Astrocyte (in vitro differentiated cells and primary cell): ENCODE data around the gene EIF3F. TPM values are rescaled to one million over a fixed set of nuclear protein-coding genes. Genes with fewer than 3 reads are reported as not detected.

ENCODE experiments used
- DNase-seq: peaks from one replicate; pipeline ENCODE4 v3.0.0-alpha.2; 2010; ENCODE audit warnings: low read depth
- FAIRE-seq: peaks from 2 replicates; lab custom pipeline; 2011; peaks lifted over from hg19 to GRCh38; lab: Jason Lieb, UNC
- H2AFZ ChIP-seq: 2 replicates; pipeline ENCODE4 v1.6.0; 2012; ENCODE audit warnings: low read depth, low read length, inconsistent platforms
- H3K27ac ChIP-seq: 2 replicates; pipeline ENCODE4 v1.5.1; 2011; ENCODE audit warnings: low read depth, low read length, inconsistent platforms
- H3K27me3 ChIP-seq: 2 replicates; pipeline ENCODE4 v1.6.0; 2011; ENCODE audit warnings: low read length, inconsistent platforms; ENCODE audit not compliant: insufficient read depth
- H3K36me3 ChIP-seq: 2 replicates; pipeline ENCODE4 v1.5.1; 2011; ENCODE audit warnings: low read length, inconsistent platforms; ENCODE audit not compliant: insufficient read depth
- H3K4me1 ChIP-seq: 2 replicates; pipeline ENCODE4 v1.5.1; 2011; ENCODE audit warnings: low read length, inconsistent platforms; ENCODE audit not compliant: insufficient read depth
- H3K4me2 ChIP-seq: 2 replicates; pipeline ENCODE4 v1.6.0; 2012; ENCODE audit warnings: low read length, inconsistent platforms
- H3K4me3 ChIP-seq: 2 replicates; pipeline ENCODE4 v1.5.1; 2011; ENCODE audit warnings: low read depth, mild to moderate bottlenecking, low read length, inconsistent platforms; ENCODE audit not compliant: insufficient read depth
- H3K79me2 ChIP-seq: 2 replicates; pipeline ENCODE4 v1.6.0; 2012; ENCODE audit warnings: mild to moderate bottlenecking, low read length, inconsistent platforms; ENCODE audit not compliant: insufficient read depth
- H3K9ac ChIP-seq: 2 replicates; pipeline ENCODE4 v1.6.0; 2012; ENCODE audit warnings: mild to moderate bottlenecking, low read length, inconsistent platforms
- H3K9me3 ChIP-seq: 2 replicates; pipeline ENCODE4 v1.5.1; 2012; ENCODE audit warnings: low read depth, mild to moderate bottlenecking, low read length, inconsistent platforms; ENCODE audit not compliant: insufficient read depth
- H4K20me1 ChIP-seq: 2 replicates; pipeline ENCODE4 v1.6.0; 2012; ENCODE audit warnings: low read length, inconsistent platforms; ENCODE audit not compliant: insufficient read depth
- H3K27ac Mint-ChIP-seq: one replicate; pipeline ENCODE4 v1.8.0; 2021; ENCODE audit warnings: mild to moderate bottlenecking, mixed read lengths; ENCODE audit not compliant: unreplicated experiment
- H3K27me3 Mint-ChIP-seq: one replicate; pipeline ENCODE4 v1.8.0; 2021; ENCODE audit warnings: low read depth, mixed read lengths; ENCODE audit not compliant: unreplicated experiment
- H3K36me3 Mint-ChIP-seq: one replicate; pipeline ENCODE4 v1.8.0; 2021; ENCODE audit warnings: low read depth, mixed read lengths; ENCODE audit not compliant: unreplicated experiment
- H3K4me1 Mint-ChIP-seq: one replicate; pipeline ENCODE4 v1.8.0; 2021; ENCODE audit warnings: low read depth, mixed read lengths; ENCODE audit not compliant: unreplicated experiment
- H3K4me3 Mint-ChIP-seq: one replicate; pipeline ENCODE4 v1.8.0; 2021; ENCODE audit warnings: mild to moderate bottlenecking, moderate library complexity, mixed read lengths; ENCODE audit not compliant: unreplicated experiment
- H3K9me3 Mint-ChIP-seq: one replicate; pipeline ENCODE4 v1.8.0; 2021; ENCODE audit warnings: mild to moderate bottlenecking, mixed read lengths; ENCODE audit not compliant: unreplicated experiment
- EZH2 ChIP-seq: IDR thresholded peaks from 2 replicates; pipeline ENCODE4 v1.6.1; 2012; ENCODE audit warnings: mild to moderate bottlenecking, low read length, inconsistent platforms; ENCODE audit not compliant: insufficient read depth
- total RNA-seq: library from RNA; stranded (reverse); gene quantifications from 2 replicates; pipeline ENCODE4 v1.2.1, GENCODE V29; 2021
- TF ChIP-seq, protein P1 (sequence below): IDR thresholded peaks from 2 replicates; pipeline ENCODE4 v1.5.1; 2011; ENCODE audit warnings: low read depth, mild to moderate bottlenecking, inconsistent platforms, low read length, moderate library complexity; ENCODE audit not compliant: insufficient read depth

EIF3F gene
- total RNA-seq, 1 donor from 2014 or later, result 260 TPM

- no peaks in the 10 kb centered on the region for H3K9me3 ChIP-seq
- DNase-seq (peak; percentile 84), FAIRE-seq (peak; percentile 98)
- peaks cover 24% of the 10 kb centered on the region for H3K27me3 Mint-ChIP-seq
- H3K4me3 Mint-ChIP-seq, result no peak overlapping the region
- H3K27ac Mint-ChIP-seq, result peak overlapping the region; percentile 42
- peaks cover 3% of the 10 kb centered on the region for H3K4me1 Mint-ChIP-seq
- no peaks in the 10 kb centered on the region for H3K36me3 ChIP-seq
- peaks cover 4% of the 10 kb centered on the region for H3K27me3 ChIP-seq
- no peak overlapping the region for H3K9ac ChIP-seq
- peaks cover 3% of the 10 kb centered on the region for H3K9me3 Mint-ChIP-seq
- H4K20me1 ChIP-seq, result no peaks in the 10 kb centered on the region
- H3K36me3 Mint-ChIP-seq, result no peaks in the 10 kb centered on the region
- H3K4me1 ChIP-seq, result peaks cover 12% of the 10 kb centered on the region
- H3K4me3 ChIP-seq, result no peak overlapping the region
- H3K27ac ChIP-seq, result no peak overlapping the region
- no peaks in the 10 kb centered on the region for H3K79me2 ChIP-seq
- TF ChIP-seq, protein P1, sequence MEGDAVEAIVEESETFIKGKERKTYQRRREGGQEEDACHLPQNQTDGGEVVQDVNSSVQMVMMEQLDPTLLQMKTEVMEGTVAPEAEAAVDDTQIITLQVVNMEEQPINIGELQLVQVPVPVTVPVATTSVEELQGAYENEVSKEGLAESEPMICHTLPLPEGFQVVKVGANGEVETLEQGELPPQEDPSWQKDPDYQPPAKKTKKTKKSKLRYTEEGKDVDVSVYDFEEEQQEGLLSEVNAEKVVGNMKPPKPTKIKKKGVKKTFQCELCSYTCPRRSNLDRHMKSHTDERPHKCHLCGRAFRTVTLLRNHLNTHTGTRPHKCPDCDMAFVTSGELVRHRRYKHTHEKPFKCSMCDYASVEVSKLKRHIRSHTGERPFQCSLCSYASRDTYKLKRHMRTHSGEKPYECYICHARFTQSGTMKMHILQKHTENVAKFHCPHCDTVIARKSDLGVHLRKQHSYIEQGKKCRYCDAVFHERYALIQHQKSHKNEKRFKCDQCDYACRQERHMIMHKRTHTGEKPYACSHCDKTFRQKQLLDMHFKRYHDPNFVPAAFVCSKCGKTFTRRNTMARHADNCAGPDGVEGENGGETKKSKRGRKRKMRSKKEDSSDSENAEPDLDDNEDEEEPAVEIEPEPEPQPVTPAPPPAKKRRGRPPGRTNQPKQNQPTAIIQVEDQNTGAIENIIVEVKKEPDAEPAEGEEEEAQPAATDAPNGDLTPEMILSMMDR, result no peak
- no peak for TF ChIP-seq EZH2
- peak overlapping the region; percentile 59 for H3K4me2 ChIP-seq
- no peak overlapping the region for H2AFZ ChIP-seq
Observed at GRCh38 chr11:8025816-8026215, 38.7 kb downstream of the EIF3F start.

DNA sequence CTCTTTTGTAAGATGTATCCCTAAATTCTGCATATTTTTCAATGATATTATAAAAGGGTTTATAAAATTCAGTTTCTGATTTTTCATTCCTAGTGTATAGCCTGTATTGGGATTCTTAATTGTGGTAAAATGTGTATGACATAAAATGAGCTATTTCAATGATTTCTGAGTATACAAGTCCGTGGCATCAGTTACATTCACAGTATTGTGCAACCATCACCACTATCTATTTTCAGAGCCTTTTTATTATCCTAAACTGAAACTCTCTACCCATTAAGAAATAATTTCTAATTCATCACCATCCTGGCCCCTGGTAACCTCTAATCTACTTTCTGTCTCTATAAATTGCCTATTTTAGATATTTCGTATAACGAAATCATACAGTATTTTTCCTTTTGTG lies 39.8 kb downstream of the EIF3F start:
- Mint-ChIP-seq H3K9me3 (peaks cover 3% of the 10 kb centered on the region), H3K36me3 (no peaks in the 10 kb centered on the region), H3K4me3 (no peak overlapping the region), H3K27ac (no peak overlapping the region), H3K27me3 (peaks cover 23% of the 10 kb centered on the region), H3K4me1 (peaks cover 3% of the 10 kb centered on the region)
- Histone ChIP-seq H3K4me2 (no peak overlapping the region), H3K36me3 (no peaks in the 10 kb centered on the region), H3K27ac (no peak overlapping the region), H3K9ac (no peak overlapping the region), H3K4me3 (no peak overlapping the region), H3K79me2 (no peaks in the 10 kb centered on the region), H3K27me3 (peaks cover 6% of the 10 kb centered on the region), H3K9me3 (no peaks in the 10 kb centered on the region), H4K20me1 (no peaks in the 10 kb centered on the region), H3K4me1 (peaks cover 12% of the 10 kb centered on the region), H2AFZ (no peak overlapping the region)
- DNase-seq (no peak), FAIRE-seq (no peak)
- TF ChIP-seq EZH2, result no peak
- TF ChIP-seq, protein P1, result no peak

- no peak overlapping the region for H3K27ac ChIP-seq
- peaks cover 6% of the 10 kb centered on the region for H3K27me3 ChIP-seq
- H3K36me3 ChIP-seq, result no peaks in the 10 kb centered on the region
- no peaks in the 10 kb centered on the region for H3K9me3 ChIP-seq
- no peaks in the 10 kb centered on the region for H3K79me2 ChIP-seq
- no peak overlapping the region for H2AFZ ChIP-seq
- no peak for DNase-seq
- H3K4me1 Mint-ChIP-seq, result peaks cover 6% of the 10 kb centered on the region
- peaks cover 38% of the 10 kb centered on the region for H3K27me3 Mint-ChIP-seq
- no peaks in the 10 kb centered on the region for H4K20me1 ChIP-seq
- no peak for FAIRE-seq
- H3K4me3 ChIP-seq, result no peak overlapping the region
- H3K9me3 Mint-ChIP-seq, result peaks cover 3% of the 10 kb centered on the region
- H3K27ac Mint-ChIP-seq, result no peak overlapping the region
- no peak overlapping the region for H3K4me3 Mint-ChIP-seq
- H3K4me1 ChIP-seq, result peaks cover 12% of the 10 kb centered on the region
- no peak overlapping the region for H3K4me2 ChIP-seq
- TF ChIP-seq, protein P1, result no peak
- no peak for TF ChIP-seq EZH2
- no peaks in the 10 kb centered on the region for H3K36me3 Mint-ChIP-seq
- H3K9ac ChIP-seq, result no peak overlapping the region
Observed at GRCh38 chr11:8028766-8029165, 41.6 kb downstream of the EIF3F start.
